GM18861 (cell line): ENCODE measurements around the gene ZBTB33.
A peak's percentile ranks its signal among the peaks of the same experiment; 100 is the strongest.

Experiments
- ATAC-seq: cut with Tn5 transposase; IDR thresholded peaks from one replicate; pipeline ENCODE4 v1.9.1; 2021; ENCODE audit not compliant: unreplicated experiment

Gene ZBTB33, protein sequence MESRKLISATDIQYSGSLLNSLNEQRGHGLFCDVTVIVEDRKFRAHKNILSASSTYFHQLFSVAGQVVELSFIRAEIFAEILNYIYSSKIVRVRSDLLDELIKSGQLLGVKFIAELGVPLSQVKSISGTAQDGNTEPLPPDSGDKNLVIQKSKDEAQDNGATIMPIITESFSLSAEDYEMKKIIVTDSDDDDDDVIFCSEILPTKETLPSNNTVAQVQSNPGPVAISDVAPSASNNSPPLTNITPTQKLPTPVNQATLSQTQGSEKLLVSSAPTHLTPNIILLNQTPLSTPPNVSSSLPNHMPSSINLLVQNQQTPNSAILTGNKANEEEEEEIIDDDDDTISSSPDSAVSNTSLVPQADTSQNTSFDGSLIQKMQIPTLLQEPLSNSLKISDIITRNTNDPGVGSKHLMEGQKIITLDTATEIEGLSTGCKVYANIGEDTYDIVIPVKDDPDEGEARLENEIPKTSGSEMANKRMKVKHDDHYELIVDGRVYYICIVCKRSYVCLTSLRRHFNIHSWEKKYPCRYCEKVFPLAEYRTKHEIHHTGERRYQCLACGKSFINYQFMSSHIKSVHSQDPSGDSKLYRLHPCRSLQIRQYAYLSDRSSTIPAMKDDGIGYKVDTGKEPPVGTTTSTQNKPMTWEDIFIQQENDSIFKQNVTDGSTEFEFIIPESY

DNA sequence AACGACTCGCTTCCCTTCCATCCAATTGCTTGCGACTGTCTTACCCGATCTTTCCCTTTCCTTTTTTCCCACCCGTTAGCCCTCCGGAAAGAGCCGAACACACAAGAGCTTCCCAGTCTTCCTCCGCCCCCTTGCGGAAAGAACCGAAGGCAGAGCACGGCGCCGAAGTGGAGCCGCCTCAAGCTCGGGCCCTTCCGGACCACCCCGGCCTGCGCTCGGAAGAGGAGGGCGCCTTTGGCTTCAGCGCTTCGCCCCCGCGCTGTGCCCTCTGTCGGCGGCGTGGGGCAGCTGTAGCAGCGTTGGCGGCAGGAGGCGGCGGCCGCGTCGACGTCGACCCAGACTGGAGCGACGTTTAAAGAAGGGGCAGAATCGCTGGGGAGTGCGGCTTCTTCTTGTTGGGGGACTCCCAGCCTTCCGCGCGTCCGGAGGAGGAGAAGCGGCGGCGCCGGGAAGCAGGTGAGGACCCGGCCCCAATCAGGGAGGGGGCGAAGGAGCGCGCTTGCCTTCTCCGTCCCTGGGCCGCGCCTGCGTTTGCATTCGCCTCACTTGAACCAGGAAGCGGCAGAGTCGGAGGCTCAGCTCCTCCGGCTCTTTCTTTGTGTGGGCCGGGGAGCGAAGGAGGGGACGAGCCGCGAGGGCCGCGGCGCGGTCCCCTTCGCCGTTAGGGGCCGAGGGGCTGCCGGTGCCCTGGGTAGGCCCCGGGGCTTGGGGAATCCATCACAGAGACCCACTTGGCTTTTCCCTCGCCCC is at the start of gene ZBTB33:
Gene ZBTB33, plus strand, starts transcription at position 291 of the 750 bp plus-strand sequence. CDS start 2,604 bp downstream, outside the sequence.
- ATAC-seq, result peak; percentile 95

DNA sequence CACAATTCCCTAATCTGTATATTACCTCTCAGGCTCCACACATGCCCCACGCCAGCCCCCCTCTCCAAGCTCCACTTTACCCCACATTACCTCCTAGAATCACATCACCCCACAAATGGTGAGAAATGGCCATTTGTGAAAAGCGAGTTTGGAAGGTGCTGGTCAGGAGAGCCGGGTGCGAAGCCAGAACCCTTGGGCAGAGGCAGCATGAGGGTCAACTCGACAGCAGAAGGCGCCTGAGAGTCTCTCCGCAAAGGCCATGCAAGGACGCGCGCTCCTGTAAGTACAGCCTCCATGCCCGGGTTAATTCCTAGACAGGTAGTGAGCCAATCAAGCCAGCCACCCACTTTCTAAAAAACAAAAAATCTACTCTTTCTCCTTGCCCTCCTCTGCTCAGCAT is 49.8 kb upstream of the ZBTB33 start:
- ATAC-seq, result no peak

DNA sequence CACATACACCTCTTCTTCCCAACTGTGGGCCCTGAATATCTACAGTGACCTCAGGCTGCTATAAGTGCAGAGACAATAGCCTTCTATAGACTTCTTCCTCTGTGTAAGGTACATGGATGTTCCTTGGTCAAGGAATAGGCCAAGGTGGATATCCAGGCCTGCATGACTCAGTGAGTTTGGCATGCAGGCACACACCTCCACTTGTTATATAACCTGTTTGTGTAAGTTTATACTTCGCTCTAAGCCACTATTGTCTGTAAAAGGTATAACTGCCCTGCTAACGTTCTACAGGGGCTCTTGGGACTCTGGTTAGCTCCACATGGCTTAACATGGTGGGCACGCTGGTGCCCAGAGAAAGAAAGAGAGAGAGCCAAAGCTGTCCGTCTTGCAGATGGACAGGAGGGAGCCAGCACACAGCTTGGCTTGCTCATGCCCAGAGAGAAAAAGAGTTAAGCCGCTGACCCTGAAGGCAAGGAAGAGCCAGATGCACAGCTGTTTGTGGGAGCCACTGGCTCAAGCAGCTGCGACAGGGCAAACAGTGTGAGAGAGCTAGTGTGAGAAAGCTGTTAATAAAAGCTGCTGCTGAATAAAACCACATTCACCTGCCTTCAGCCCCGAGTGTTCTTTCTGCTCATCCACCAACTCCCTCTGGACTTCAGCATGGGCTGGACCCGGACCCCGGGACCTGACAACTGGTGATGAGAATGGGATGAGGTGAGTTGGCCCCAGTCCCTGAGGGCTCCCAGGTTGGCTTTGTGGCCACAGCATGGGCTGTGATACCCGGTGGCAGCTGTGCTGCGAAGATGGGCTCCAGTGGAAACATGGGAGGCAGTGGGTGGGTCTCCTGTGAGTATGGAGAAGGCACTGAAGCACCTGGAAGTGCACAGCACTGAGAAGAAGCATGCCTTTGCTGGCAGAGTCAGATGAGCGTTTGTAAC is 44.5 kb upstream of the ZBTB33 start:
- no peak for ATAC-seq

DNA sequence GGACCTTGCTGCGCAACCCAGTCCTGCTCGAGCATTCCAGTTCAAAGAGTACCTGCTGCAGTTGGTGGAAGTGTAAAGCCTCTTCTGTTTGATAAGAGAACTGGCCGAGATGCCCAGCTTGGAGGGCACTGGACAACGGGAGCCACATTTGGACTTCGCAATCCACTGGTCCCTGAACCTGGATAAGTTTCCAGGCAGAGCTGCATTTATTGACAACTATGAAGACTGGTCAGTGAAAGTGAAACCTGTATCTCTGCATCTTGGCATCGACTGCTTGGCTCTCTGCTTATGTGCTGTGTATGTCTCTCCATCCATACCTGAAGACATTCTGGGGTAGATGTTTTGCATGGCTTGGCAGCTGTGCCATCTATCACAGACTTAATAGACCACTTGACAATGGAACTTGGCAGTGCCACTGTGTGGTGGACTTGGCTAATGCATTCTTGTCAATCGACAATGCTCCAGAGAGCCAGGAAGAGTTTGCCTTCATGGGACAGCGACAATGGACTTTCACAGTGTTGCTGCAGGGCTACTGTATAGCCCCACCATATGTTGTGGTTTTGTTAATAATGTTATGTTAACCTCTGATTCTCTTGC is 43.5 kb upstream of the ZBTB33 start:
- ATAC-seq, result no peak

DNA sequence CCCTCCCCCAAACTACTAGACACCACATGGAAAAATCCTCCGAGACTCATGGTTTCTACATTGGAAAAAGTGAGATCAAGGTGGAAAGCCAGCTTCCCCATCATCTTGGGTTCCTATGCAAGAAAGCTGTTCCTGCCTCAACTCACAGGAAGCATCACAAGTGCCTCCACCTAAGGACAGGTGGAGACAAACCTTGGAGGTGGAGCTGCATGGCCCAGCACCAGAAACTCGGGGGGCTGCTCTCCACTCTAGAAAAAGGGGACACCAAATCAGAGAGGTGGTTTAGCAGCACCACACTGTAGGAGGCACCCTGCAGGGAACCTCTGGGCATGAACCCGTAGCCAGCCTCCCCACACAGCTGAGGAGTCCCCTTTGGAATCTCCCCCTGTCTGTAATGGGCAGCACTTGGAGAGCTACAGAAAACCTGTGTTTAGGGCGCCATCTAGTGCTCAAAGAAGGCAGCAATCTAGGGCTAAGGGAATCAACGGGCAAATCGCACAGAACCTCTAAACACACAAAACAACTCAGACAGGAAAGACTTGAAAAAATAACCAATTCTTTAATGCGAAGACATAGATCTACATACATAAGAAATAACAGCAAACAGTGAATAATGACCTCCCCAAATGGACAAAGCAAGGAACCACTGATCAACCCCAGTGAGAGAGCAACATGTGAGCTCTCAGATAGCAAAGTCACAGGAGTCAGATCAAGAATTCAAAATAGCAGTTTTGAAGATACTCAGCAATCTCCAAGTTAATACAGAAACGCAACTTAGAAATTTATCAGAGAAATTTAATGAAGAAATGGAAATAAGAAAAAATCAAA is 37.0 kb upstream of the ZBTB33 start:
- ATAC-seq, result no peak

DNA sequence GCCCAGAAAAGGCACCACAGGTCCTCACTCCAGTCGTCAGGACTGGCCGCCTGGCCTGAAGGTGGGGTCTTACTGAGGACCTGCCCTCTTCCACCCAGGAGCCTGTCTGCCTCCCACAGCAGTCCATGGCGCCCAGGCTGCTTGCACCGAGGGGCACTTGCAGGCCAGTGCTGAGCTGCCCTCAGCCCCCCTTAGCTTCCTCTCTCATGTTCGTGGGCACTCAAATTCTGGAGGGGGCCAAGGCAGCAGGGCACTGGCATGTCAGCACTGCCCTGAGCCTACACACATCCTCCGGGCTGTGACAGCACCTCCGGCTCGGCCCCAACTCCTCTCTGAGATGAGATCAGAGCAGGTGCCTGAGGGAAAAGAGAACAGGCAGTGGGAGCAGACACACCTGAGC is 27.2 kb upstream of the ZBTB33 start:
- no peak for ATAC-seq

DNA sequence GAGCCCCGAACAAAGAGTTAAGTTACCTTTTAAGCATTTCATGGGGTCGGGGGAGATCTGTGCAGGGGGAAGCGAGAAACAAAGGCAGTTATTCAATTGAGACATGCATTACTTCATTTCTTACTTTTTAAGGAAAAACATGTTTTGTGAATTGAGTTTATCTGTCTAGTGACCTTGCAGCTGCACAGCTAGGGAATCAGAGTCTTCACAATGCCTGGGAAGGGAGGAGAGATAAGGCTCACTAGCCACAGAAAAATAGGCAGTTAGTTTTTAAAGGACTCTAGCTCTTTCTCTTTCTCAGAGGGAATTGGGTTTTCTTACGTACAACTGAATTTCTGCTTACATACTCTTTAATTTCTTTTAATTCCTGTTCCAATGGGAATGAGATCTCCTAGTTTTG is 26.2 kb upstream of the ZBTB33 start:
- no peak for ATAC-seq

DNA sequence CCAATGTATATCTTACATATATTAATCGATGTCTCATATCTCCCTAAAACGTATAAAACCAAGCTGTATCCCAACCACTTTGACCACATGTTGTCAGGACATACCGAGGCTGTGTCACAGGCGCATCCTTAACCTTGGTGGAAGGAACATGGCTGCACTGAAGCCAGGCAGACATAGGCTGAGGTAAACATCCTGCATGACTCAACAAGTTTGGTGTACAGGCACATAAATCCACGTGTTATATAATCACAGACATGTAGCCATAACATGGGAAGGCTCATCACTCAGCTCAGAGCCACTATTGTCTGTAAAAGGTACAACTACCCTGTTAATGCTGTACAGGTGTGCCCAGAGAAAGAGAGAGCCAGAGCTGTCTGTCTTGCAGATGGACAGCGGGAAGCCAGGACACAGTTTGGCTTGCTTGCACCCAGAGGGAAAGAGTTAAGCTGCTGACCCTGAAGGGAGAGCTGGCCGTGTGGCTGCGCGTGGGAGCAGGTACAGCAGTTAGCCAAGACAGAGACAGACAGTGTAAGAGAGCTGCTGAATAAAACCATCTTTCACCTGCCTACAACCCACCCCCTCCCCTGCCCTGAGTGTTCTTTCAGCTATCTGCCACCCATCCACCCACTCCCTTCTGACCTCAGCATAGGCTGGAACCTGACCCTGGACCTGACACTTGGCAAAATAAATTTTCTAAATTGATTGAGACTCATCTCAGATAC is 22.3 kb upstream of the ZBTB33 start:
- ATAC-seq, result no peak

DNA sequence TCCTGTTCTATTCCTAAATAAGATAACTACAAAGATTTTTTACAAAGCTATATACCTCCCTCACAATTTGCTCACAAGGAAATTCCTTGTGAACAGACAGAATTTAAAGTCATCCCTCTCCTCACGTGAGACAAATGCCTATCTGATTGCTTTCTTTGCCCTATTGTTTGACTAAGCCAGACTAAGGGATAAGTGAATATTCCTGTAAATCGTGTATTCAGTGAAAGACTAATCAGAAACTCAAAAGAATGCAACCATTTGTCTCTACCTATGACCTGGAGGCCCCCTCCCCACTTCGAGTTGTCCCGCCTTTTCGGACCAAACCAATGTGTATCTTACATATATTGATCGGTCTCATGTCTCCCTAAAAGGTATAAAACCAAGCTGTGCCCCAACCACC is 15.3 kb upstream of the ZBTB33 start:
- no peak for ATAC-seq

DNA sequence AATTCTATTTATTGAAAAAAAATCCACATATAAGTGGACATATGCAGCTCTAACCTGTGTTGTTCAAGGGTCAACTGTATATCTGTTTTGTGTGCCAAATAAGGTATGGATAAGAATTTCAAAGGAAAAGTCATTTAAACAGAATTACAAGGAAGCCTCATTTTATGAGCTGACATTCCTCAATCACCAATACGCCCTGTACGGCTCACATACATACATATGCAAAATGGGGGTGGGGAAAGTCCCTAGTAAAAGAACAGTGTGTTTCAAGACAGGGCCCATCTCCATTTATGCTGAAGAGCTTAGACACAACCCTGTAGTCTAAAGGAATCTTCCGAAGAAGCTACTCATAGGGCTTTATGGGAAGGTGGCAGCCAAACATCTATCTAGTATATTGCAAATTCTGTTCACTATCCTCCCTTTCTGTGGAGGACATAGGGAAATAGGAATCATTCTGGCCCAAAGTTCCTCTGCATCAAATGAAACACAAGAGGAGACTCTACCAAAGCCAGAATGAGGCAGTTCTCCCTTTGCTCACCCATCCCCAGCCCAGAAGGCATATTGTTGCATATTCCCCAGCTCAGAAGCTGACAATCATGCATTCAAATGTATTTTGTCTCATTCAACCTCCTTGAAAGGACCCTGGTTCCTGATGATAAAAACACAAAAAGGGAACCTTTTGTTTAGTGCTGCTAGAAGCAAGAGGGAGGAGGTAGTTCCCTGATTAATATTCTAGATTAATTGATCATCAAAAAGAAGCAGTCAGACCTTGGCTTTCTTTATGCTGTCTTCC is 13.7 kb upstream of the ZBTB33 start:
- no peak for ATAC-seq

DNA sequence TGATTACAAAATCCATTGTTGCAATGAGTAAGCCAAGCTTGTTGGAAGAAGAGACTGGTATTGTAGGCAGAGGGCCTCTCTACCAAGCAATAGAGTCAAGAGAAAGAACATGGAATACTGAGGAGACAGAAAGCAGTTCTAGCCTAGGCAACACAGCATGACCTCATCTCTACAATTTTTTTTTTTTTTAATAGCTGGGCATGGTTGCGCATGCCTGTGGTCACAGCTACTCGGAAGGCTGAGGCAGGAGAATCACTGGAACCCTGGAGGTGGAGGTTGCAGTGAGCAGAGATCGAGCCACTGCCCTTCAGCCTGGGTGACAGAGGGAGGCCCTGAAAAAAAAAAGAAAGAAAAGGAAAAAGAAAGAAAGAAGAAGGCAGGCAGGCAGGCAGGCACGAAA is 11.7 kb upstream of the ZBTB33 start:
- ATAC-seq, result no peak

DNA sequence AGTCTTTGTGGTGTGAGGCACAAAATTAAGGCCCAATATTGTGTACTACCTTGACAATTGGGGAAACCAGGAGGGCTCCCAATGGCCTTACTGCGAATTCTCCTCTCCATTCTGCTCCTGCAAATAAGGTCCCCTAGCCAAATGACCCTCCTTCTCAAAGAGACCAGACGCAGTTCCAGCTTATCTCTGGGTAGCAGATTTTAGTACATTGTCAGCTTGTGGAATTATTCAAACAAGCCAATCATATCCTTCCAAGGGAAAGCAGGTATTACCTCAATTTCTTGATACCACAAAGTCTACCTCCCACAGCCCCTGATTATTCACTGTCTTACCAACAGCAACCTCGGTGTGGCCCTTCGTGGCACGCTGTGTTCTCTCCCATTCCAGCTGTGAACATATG is 7.8 kb upstream of the ZBTB33 start:
- no peak for ATAC-seq

DNA sequence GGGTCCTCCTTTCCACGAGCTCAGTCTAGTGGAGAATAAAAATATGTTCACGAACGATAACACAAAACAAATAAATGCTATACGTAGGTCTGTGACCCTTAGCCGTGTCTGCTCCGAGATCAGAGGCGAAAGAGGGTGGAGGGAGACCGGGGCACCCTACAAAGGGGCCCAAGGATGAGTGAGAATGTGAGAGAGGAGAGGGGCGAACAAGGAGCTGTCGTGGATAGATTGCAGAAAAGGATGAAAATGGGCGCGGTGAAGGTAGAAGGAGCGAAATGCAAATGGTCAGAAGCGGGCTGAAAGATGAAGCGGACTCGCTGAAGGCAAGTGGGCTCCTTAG is 6.2 kb upstream of the ZBTB33 start:
- no peak for ATAC-seq

DNA sequence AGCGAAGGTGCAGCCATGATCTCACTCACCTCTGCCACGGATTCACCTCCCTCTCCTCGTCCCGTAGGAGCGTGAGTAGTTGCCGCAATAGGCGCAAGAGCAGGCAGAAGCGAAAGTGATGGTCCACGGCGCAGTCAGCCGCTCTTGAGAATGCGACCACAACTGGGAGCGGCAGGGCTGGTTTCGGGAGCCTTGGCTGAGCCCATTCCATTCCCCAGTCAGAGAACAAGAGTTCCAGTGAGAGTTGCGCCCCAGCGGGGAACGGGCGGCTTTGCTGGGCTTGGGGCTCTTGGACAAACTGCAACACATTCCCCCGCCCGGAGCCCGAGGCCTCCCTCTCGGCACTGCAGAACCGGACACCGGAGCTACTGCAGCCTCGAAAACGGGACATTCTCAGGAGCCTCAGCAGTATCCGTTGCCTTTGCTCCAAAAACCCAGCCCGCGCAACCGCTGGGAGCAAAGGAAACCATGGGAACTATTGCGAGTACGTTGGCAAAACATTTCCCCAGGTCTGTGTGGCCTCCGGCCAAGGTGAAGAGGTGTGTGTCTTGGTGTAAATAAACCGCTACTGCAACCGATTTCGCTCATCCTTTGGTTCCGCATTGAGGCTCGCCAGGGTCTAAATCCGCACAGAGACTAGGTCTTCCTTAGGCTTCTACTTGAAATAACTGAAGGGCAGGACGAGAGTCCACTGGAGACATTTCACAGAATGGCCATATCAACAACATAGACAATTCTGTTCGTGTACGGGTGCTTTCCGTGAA is 5.7 kb upstream of the ZBTB33 start:
- no peak for ATAC-seq

DNA sequence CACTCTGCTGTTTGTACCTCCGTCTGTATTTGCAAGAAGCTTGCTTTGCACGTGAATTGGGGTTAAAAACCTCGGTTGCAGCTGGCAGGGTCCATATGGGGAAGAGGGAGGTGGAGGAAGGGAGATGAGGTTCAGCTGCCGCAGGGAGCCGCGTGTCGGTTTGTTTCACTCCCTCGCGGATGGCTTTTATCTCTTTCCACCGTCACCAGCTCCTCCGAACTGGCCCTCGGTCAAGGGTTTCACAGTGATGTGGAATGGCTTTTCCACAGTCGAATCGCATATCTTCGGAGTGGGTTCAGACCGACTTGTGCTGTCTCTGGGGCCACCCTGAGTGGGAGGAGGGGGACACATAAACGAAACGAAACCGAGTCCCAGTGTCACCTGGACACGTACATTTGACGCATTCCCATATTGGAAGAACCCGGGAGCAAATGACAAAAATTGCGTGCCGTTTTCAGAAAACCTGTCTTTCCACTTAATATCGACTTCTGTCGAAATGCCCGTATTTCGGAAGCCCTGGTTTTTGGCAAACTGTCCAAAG is 929 bp downstream of the ZBTB33 start:
- no peak for ATAC-seq

DNA sequence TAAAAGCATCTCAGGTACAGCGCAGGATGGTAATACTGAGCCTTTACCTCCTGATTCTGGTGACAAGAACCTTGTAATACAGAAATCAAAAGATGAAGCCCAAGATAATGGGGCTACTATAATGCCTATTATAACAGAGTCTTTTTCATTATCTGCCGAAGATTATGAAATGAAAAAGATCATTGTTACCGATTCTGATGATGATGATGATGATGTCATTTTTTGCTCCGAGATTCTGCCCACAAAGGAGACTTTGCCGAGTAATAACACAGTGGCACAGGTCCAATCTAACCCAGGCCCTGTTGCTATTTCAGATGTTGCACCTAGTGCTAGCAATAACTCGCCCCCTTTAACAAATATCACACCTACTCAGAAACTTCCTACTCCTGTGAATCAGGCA is 3.2 kb downstream of the ZBTB33 start:
- ATAC-seq, result no peak

DNA sequence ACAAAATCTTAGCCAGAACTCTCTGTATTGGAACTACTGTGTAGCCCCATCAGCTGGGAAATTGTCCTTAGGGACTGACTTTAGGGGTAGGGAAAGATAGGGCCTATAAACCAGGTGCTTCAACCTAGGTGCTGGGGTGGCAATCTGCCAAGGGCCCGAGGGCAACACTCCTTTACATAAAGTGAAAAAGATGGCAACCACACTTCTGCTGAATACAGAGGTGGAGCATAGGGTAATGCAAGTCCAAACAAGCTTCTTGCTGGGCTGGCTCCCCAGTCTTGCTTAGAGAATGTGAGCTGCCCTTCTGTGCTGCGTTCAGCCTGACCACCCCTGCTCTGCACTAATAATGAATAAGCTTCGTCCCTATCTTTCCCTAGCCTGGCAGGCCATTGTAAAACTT is 9.8 kb downstream of the ZBTB33 start:
- no peak for ATAC-seq
